Breast epithelium (tissue), 3 donors: ENCODE data around the gene SVEP1.

Source experiments
- POLR2A ChIP-seq: fragments of 450-650 bp; IDR thresholded peaks from one replicate; pipeline ENCODE4 v1.6.1; 2016; ENCODE audit warnings: antibody characterized with exemption, mild to moderate bottlenecking, moderate library complexity
- POLR2AphosphoS5 ChIP-seq, 3 donors: sonication (generic); formaldehyde crosslinking; IDR thresholded peaks; one replicate each; pipeline ENCODE4 v1.6.1; 2017; ENCODE audit warnings: antibody characterized with exemption in 3 of 3
- TF ChIP-seq, protein P1 (sequence below), 3 donors: fragments of 450-650 bp; IDR thresholded peaks; one replicate each; pipeline ENCODE4 v1.5.1; 2016 to 2017; ENCODE audit warnings: antibody characterized with exemption in 3 of 3, mild to moderate bottlenecking in 3 of 3, moderate library complexity in 3 of 3

DNA sequence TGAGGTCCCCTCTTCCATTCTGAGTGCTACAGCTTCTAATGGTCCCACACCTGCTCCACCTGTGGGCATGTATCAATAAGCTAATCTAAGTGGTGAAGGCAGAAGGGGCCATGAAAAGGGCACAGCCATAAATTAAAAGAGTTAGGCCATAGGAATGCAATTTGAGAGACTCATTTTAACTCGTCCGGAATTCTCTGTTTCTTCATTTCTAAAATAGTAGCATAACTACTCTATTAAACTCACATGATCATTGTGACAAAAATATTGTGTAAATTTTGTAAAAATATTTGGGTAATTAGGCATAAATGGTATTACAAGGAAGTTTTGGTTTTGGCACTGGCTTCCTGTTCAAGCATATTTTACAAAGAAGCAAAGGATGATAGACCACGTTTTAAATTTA lies 138.7 kb downstream of the SVEP1 start:
- no peak for TF ChIP-seq POLR2A
- TF ChIP-seq, protein P1, sequence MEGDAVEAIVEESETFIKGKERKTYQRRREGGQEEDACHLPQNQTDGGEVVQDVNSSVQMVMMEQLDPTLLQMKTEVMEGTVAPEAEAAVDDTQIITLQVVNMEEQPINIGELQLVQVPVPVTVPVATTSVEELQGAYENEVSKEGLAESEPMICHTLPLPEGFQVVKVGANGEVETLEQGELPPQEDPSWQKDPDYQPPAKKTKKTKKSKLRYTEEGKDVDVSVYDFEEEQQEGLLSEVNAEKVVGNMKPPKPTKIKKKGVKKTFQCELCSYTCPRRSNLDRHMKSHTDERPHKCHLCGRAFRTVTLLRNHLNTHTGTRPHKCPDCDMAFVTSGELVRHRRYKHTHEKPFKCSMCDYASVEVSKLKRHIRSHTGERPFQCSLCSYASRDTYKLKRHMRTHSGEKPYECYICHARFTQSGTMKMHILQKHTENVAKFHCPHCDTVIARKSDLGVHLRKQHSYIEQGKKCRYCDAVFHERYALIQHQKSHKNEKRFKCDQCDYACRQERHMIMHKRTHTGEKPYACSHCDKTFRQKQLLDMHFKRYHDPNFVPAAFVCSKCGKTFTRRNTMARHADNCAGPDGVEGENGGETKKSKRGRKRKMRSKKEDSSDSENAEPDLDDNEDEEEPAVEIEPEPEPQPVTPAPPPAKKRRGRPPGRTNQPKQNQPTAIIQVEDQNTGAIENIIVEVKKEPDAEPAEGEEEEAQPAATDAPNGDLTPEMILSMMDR (IDR thresholded peaks at IDR 0.05) = no peak
- TF ChIP-seq POLR2AphosphoS5 (IDR thresholded peaks at IDR 0.05) = no peak
